ENCODE measurements around the gene SLAMF6. TPM values are rescaled to one million over a fixed set of nuclear protein-coding genes. Genes with fewer than 3 reads are reported as not detected.

Gene SLAMF6
- total RNA-seq, 1 experiment from 2014 or later = not detected

GRCh38 chr1:160542303-160542945 lies 19.4 kb upstream of the SLAMF6 start:
- no peak for DNase-seq (ENCODE audit: unreplicated experiment)
- TF ChIP-seq CTCF (IDR thresholded peaks at IDR 0.05; ENCODE audit: unreplicated experiment) = no peak
- intact Hi-C loops (cut with micrococcal nuclease) = no loop called here
- BruUV-seq (replicated peaks) = no TSS peak
- POLR2A ChIA-PET = interaction anchor here (0.5 kb wide), 1 partner anchor 44 kb away, joined by 3 read pairs; no protein-coding TSS in a partner anchor
- no peaks in the 10 kb centered on the region for H3K27me3 Mint-ChIP-seq (ENCODE audit: insufficient read depth, unreplicated experiment)
- H3K4me1 Mint-ChIP-seq (ENCODE audit: insufficient read depth, unreplicated experiment) = peaks cover 7% of the 10 kb centered on the region
- H3K27ac Mint-ChIP-seq (ENCODE audit: low read depth, unreplicated experiment) = no peak overlapping the region
- CTCF ChIA-PET = interaction anchor here (1.2 to 2.6 kb wide), 3 partner anchors 14 to 114 kb away, joined by 3 to 14 read pairs (median 3); no protein-coding TSS in a partner anchor
- H3K9me3 Mint-ChIP-seq (ENCODE audit: unreplicated experiment) = no peaks in the 10 kb centered on the region
- H3K36me3 Mint-ChIP-seq (ENCODE audit: insufficient read depth, unreplicated experiment) = no peaks in the 10 kb centered on the region
- no peak overlapping the region for H3K4me3 Mint-ChIP-seq (ENCODE audit: unreplicated experiment)

GRCh38 chr1:160541622-160542302 lies 18.7 kb upstream of the SLAMF6 start:
- peaks cover 7% of the 10 kb centered on the region for H3K4me1 Mint-ChIP-seq (ENCODE audit: insufficient read depth, unreplicated experiment)
- CTCF ChIA-PET = interaction anchor here (1.0 to 1.5 kb wide), 3 partner anchors 9 to 113 kb away, joined by 3 to 4 read pairs (median 3); no protein-coding TSS in a partner anchor
- H3K4me3 Mint-ChIP-seq (ENCODE audit: unreplicated experiment) = no peak overlapping the region
- intact Hi-C loops (cut with micrococcal nuclease) = no loop called here
- no peaks in the 10 kb centered on the region for H3K27me3 Mint-ChIP-seq (ENCODE audit: insufficient read depth, unreplicated experiment)
- no peak for TF ChIP-seq CTCF (IDR thresholded peaks at IDR 0.05; ENCODE audit: unreplicated experiment)
- POLR2A ChIA-PET = no interaction called here
- H3K27ac Mint-ChIP-seq (ENCODE audit: low read depth, unreplicated experiment) = no peak overlapping the region
- no peaks in the 10 kb centered on the region for H3K36me3 Mint-ChIP-seq (ENCODE audit: insufficient read depth, unreplicated experiment)
- no peaks in the 10 kb centered on the region for H3K9me3 Mint-ChIP-seq (ENCODE audit: unreplicated experiment)
- no peak for DNase-seq (ENCODE audit: unreplicated experiment)
- no TSS peak for BruUV-seq (replicated peaks)

- no peaks in the 10 kb centered on the region for H3K27me3 Mint-ChIP-seq (ENCODE audit: insufficient read depth, unreplicated experiment)
- intact Hi-C loops (cut with micrococcal nuclease) = no loop called here
- BruUV-seq (replicated peaks) = no TSS peak
- no peak overlapping the region for H3K27ac Mint-ChIP-seq (ENCODE audit: low read depth, unreplicated experiment)
- no peak for DNase-seq (ENCODE audit: unreplicated experiment)
- peaks cover 4% of the 10 kb centered on the region for H3K9me3 Mint-ChIP-seq (ENCODE audit: unreplicated experiment)
- no peak for TF ChIP-seq CTCF (IDR thresholded peaks at IDR 0.05; ENCODE audit: unreplicated experiment)
- CTCF ChIA-PET = interaction anchor here (0.5 to 1.4 kb wide), 8 partner anchors 10 to 668 kb away, joined by 3 to 4 read pairs (median 4); no protein-coding TSS in a partner anchor
- H3K36me3 Mint-ChIP-seq (ENCODE audit: insufficient read depth, unreplicated experiment) = no peaks in the 10 kb centered on the region
- peaks cover 7% of the 10 kb centered on the region for H3K4me1 Mint-ChIP-seq (ENCODE audit: insufficient read depth, unreplicated experiment)
- POLR2A ChIA-PET = interaction anchor here (0.6 kb wide), 1 partner anchor 23 kb away, joined by 3 read pairs; no protein-coding TSS in a partner anchor
- no peak overlapping the region for H3K4me3 Mint-ChIP-seq (ENCODE audit: unreplicated experiment)
Measured at GRCh38 chr1:160540859-160541233, 17.8 kb upstream of the SLAMF6 start.
